NOMO-1 (cell line): Measurements from ENCODE around the gene AK8.
"Not testable (repeated sequence)": the region's sequence is repeated elsewhere in the genome, so short reads cannot be mapped to it uniquely, and the experiment has no call there.

Experiments
- DNase-seq, 2 experiments: peaks; one replicate each; lab custom pipeline; 2025; ENCODE audit not compliant: unreplicated experiment in 2 of 2; lab: John Stamatoyannopoulos, UW

The AK8 gene

GRCh38 chr9:132722564-132723065 is 155.5 kb downstream of the AK8 start:
- DNase-seq = no peak

GRCh38 chr9:132721661-132722060 is 156.4 kb downstream of the AK8 start:
- no peak for DNase-seq

- not testable (repeated sequence) for DNase-seq
Observed at GRCh38 chr9:132718381-132718928, 159.6 kb downstream of the AK8 start.

- DNase-seq = no peak
Observed at GRCh38 chr9:132717326-132717945, 160.6 kb downstream of the AK8 start.

- no peak for DNase-seq
Observed at GRCh38 chr9:132716007-132716406, 162.1 kb downstream of the AK8 start.

GRCh38 chr9:132712753-132713152 is 165.3 kb downstream of the AK8 start:
- DNase-seq = no peak

- no peak for DNase-seq
Observed at GRCh38 chr9:132711846-132712245, 166.2 kb downstream of the AK8 start.

- not testable (repeated sequence) for DNase-seq
Observed at GRCh38 chr9:132711152-132711551, 166.9 kb downstream of the AK8 start.

- DNase-seq = no peak
Observed at GRCh38 chr9:132710333-132710732, 167.8 kb downstream of the AK8 start.

- no peak for DNase-seq
Observed at GRCh38 chr9:132708769-132709430, 169.2 kb downstream of the AK8 start.

GRCh38 chr9:132708239-132708638 is 169.8 kb downstream of the AK8 start:
- no peak for DNase-seq

- no peak for DNase-seq
Observed at GRCh38 chr9:132703336-132703735, 174.7 kb downstream of the AK8 start.

GRCh38 chr9:132702254-132702653 is 175.8 kb downstream of the AK8 start:
- DNase-seq = no peak

- DNase-seq = no peak
Observed at GRCh38 chr9:132699956-132700355, 178.1 kb downstream of the AK8 start.

- no peak for DNase-seq
Observed at GRCh38 chr9:132698989-132699388, 179.1 kb downstream of the AK8 start.

- no peak for DNase-seq
Observed at GRCh38 chr9:132697230-132697629, 180.9 kb downstream of the AK8 start.

- DNase-seq = peak in 1 of 2 experiments; percentile 6
Observed at GRCh38 chr9:132694144-132694543, 183.9 kb downstream of the AK8 start.

GRCh38 chr9:132690696-132691095 is 187.4 kb downstream of the AK8 start:
- no peak for DNase-seq

GRCh38 chr9:132683873-132684272 is 194.2 kb downstream of the AK8 start:
- no peak for DNase-seq

- DNase-seq = no peak
Observed at GRCh38 chr9:132681561-132681960, 196.5 kb downstream of the AK8 start.

- no peak for DNase-seq
Observed at GRCh38 chr9:132679946-132680625, 198.0 kb downstream of the AK8 start.

- DNase-seq = no peak
Observed at GRCh38 chr9:132677976-132678375, 200.1 kb downstream of the AK8 start.
